ENCODE results near the gene SPACA7. TPM values are rescaled to one million over a fixed set of nuclear protein-coding genes. Genes with fewer than 3 reads are reported as not detected.

SPACA7 gene
- total and polyA plus RNA-seq, 2 of the 13 experiments (the other 11 are each of a cell fraction or from before 2014, with no cell fraction given) = not detected

DNA sequence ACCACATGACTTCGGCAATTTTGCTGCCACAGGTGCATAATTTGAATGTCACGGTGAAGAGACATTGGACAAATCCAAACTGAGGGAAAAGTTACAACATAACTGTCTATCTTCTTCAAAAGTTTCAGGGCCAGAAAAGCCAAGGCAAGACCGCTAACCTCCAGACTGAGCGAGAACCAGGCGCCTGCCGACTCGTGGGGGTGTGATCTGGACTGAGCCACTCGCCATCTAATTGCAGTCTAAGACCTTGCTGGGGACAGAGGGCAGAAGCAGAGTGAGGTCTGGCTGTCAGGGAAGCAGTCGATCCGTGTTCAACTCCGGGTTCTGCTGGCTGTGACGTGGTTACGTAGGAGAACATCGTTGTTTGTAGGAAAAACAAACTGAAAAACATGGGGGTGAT is 88.6 kb downstream of the SPACA7 start:
- H2AFZ ChIP-seq (ENCODE audit: low read length) = no peak overlapping the region
- ATAC-seq (no peak), FAIRE-seq (no peak), DNase-seq (ENCODE audit: low spot score) (no peak)
- no peak overlapping the region for H3K27ac ChIP-seq (ENCODE audit: extremely low read length, insufficient read depth, low read length)
- H3K4me2 ChIP-seq (ENCODE audit: low read depth, low read length) = no peak overlapping the region
- no peak overlapping the region for H3K4me3 ChIP-seq (replicated peaks in 1 of 3; ENCODE audit: insufficient read depth in 1 of 3, low read depth in 2 of 3, low read length in 3 of 3)
- no peaks in the 10 kb centered on the region for H3K4me1 ChIP-seq (ENCODE audit: insufficient read depth, low read length)
- ChIA-PET POLR2A (no interaction called here), CTCF (ENCODE audit: low intra/inter-chr PET ratio, low total read pairs) (no interaction called here)
- no peaks in the 10 kb centered on the region for H3K36me3 ChIP-seq (replicated peaks in 1 of 2; ENCODE audit: control insufficient read depth in 1 of 2, insufficient read depth in 2 of 2, low read length in 2 of 2)
- TF ChIP-seq ZNF629 (CRISPR knock-in tag; conservative IDR thresholded peaks at IDR 0.05) = no peak
- no peak for TF ChIP-seq PHF5A (CRISPR knock-in tag; IDR thresholded peaks at IDR 0.05; ENCODE audit: low read depth, unreplicated experiment)
- TF ChIP-seq, protein P1, sequence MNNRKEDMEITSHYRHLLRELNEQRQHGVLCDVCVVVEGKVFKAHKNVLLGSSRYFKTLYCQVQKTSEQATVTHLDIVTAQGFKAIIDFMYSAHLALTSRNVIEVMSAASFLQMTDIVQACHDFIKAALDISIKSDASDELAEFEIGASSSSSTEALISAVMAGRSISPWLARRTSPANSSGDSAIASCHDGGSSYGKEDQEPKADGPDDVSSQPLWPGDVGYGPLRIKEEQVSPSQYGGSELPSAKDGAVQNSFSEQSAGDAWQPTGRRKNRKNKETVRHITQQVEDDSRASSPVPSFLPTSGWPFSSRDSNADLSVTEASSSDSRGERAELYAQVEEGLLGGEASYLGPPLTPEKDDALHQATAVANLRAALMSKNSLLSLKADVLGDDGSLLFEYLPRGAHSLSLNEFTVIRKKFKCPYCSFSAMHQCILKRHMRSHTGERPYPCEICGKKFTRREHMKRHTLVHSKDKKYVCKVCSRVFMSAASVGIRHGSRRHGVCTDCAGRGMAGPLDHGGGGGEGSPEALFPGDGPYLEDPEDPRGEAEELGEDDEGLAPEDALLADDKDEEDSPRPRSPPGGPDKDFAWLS (CRISPR knock-in tag; IDR thresholded peaks at IDR 0.05; ENCODE audit: borderline replicate concordance) = no peak
- TF ChIP-seq, protein P2, sequence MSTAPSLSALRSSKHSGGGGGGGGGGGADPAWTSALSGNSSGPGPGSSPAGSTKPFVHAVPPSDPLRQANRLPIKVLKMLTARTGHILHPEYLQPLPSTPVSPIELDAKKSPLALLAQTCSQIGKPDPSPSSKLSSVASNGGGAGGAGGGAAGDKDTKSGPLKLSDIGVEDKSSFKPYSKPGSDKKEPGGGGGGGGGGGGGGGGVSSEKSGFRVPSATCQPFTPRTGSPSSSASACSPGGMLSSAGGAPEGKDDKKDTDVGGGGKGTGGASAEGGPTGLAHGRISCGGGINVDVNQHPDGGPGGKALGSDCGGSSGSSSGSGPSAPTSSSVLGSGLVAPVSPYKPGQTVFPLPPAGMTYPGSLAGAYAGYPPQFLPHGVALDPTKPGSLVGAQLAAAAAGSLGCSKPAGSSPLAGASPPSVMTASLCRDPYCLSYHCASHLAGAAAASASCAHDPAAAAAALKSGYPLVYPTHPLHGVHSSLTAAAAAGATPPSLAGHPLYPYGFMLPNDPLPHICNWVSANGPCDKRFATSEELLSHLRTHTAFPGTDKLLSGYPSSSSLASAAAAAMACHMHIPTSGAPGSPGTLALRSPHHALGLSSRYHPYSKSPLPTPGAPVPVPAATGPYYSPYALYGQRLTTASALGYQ (CRISPR knock-in tag; IDR thresholded peaks at IDR 0.05) = no peak
- TF ChIP-seq ZNF501 (CRISPR knock-in tag; IDR thresholded peaks at IDR 0.05) = no peak
- TF ChIP-seq ZSCAN29 (CRISPR knock-in tag; conservative IDR thresholded peaks at IDR 0.05) = no peak
- TF ChIP-seq ZNF598 (CRISPR knock-in tag; IDR thresholded peaks at IDR 0.05; ENCODE audit: borderline replicate concordance) = no peak
- no peak for TF ChIP-seq SUZ12 (IDR thresholded peaks at IDR 0.05; ENCODE audit: low read depth, low read length)
- TF ChIP-seq BORCS8-MEF2B (CRISPR knock-in tag; IDR thresholded peaks at IDR 0.05) = no peak
- TF ChIP-seq HNF4A (CRISPR knock-in tag; IDR thresholded peaks at IDR 0.05) = no peak
- no peak for TF ChIP-seq KLF6 (CRISPR knock-in tag; IDR thresholded peaks at IDR 0.05)
- TF ChIP-seq SRSF9 (IDR thresholded peaks at IDR 0.05; ENCODE audit: borderline replicate concordance, insufficient read depth, low read depth, low read length, poor library complexity, severe bottlenecking) = no peak
- no peak for TF ChIP-seq JARID2 (CRISPR knock-in tag; IDR thresholded peaks at IDR 0.05; ENCODE audit: insufficient replicate concordance)
- no peak for TF ChIP-seq TARDBP (CRISPR knock-in tag; IDR thresholded peaks at IDR 0.05)
- no peak for TF ChIP-seq SOX5 (CRISPR knock-in tag; IDR thresholded peaks at IDR 0.05; ENCODE audit: borderline replicate concordance)
- TF ChIP-seq KDM6A (CRISPR knock-in tag; IDR thresholded peaks at IDR 0.05; ENCODE audit: low read depth) = no peak
- 63% methylated on average over 14 of the region's 14 CpGs for WGBS (ENCODE audit: low lambda C conversion rate)
- intact Hi-C loops (cut with micrococcal nuclease; ENCODE audit: unreplicated experiment) (no loop called here), in situ Hi-C loops (cut with HindIII; ENCODE audit: extremely low pct_ligation_motif_present, low pct_unique_long_range_greater_than_20kb) (no loop called here)
- H4K20me1 ChIP-seq (ENCODE audit: insufficient read depth, low read length) = no peaks in the 10 kb centered on the region
- BruUV-seq (replicated peaks) = no TSS peak
- no peaks in the 10 kb centered on the region for H3K79me2 ChIP-seq (ENCODE audit: insufficient read depth, low read length)
- H3K9ac ChIP-seq (ENCODE audit: insufficient read depth, low read depth, low read length) = no peak overlapping the region
- H3K27me3 ChIP-seq (ENCODE audit: control insufficient read depth in 1 of 2, insufficient read depth in 2 of 2, low read length in 2 of 2) = peaks cover 0 to 20% of the 10 kb centered on the region in 2 experiments; a peak in 3 of 5 replicates
- no peaks in the 10 kb centered on the region for H3K9me3 ChIP-seq (ENCODE audit: low read length)

Data from HepG2 (cell line).